Large intestine (tissue), 3 donors: ENCODE measurements around the gene DDX43. TPM values are rescaled to one million over a fixed set of nuclear protein-coding genes. Genes with fewer than 3 reads are reported as not detected.
"Not testable (repeated sequence)": the region's sequence is repeated elsewhere in the genome, so short reads cannot be mapped to it uniquely, and the experiment has no call there.

ENCODE experiments used
- DNase-seq, 2 donors: peaks; one replicate each; pipeline versions ENCODE4 v3.0.0 to v3.0.0-alpha.2; 2013
- H3K27ac ChIP-seq: one replicate; pipeline ENCODE4 v1.5.1; 2013; ENCODE audit warnings: low read length
- H3K27me3 ChIP-seq: 2 replicates; pipeline ENCODE4 v1.6.1; 2013; ENCODE audit warnings: low read length; ENCODE audit not compliant: control insufficient read depth, insufficient read depth
- H3K36me3 ChIP-seq: 2 replicates; pipeline ENCODE4 v1.6.1; 2013; ENCODE audit warnings: low read length; ENCODE audit not compliant: control insufficient read depth, insufficient read depth
- H3K4me1 ChIP-seq: one replicate; pipeline ENCODE4 v1.6.1; 2013; ENCODE audit warnings: low read length; ENCODE audit not compliant: control insufficient read depth, insufficient read depth
- H3K4me3 ChIP-seq: one replicate; pipeline ENCODE4 v1.5.1; 2013; ENCODE audit warnings: low read length
- H3K9me3 ChIP-seq: one replicate; pipeline ENCODE4 v1.6.1; 2013; ENCODE audit warnings: mild to moderate bottlenecking, low read depth, low read length, moderate library complexity; ENCODE audit not compliant: control insufficient read depth
- WGBS: methylation state at CpG from one replicate; pipeline ENCODE4 v1.1.5; 2013; ENCODE audit warnings: low lambda C conversion rate; ENCODE audit not compliant: insufficient coverage; 5-methylcytosine and 5-hydroxymethylcytosine counted together
- polyA plus RNA-seq: library from polyadenylated mRNA; unstranded; fragments of 120-200 nt; gene quantifications from one replicate; pipeline ENCODE4 v1.2.1, GENCODE V29; 2013

DDX43 gene
- polyA plus RNA-seq, 1 donor: 0.63 TPM

GRCh38 chr6:73388800-73389512, 5.7 kb upstream of the DDX43 start:
- peak; percentile 4 to 60 for DNase-seq
- Histone ChIP-seq H3K4me1 (no peaks in the 10 kb centered on the region), H3K36me3 (no peaks in the 10 kb centered on the region), H3K9me3 (no peaks in the 10 kb centered on the region), H3K27me3 (no peaks in the 10 kb centered on the region), H3K27ac (no peak overlapping the region), H3K4me3 (peak overlapping the region; percentile 48)
- no CpG with 5 or more reads among the region's 38 CpGs for WGBS

- Histone ChIP-seq H3K36me3 (no peaks in the 10 kb centered on the region), H3K9me3 (peaks cover 3% of the 10 kb centered on the region), H3K27me3 (no peaks in the 10 kb centered on the region), H3K4me1 (no peaks in the 10 kb centered on the region), H3K27ac (no peak overlapping the region), H3K4me3 (no peak overlapping the region)
- DNase-seq: no peak
- 83% methylated on average over 3 of the region's 10 CpGs for WGBS
Measured at GRCh38 chr6:73389854-73390253, 4.8 kb upstream of the DDX43 start.

GRCh38 chr6:73391675-73392074, 3.0 kb upstream of the DDX43 start:
- WGBS: no CpG with 5 or more reads among the region's 2 CpGs
- H3K4me3 ChIP-seq: no peak overlapping the region
- DNase-seq: no peak
- H3K27ac ChIP-seq: no peak overlapping the region
- no peaks in the 10 kb centered on the region for H3K36me3 ChIP-seq
- no peaks in the 10 kb centered on the region for H3K27me3 ChIP-seq
- no peaks in the 10 kb centered on the region for H3K4me1 ChIP-seq
- H3K9me3 ChIP-seq: peaks cover 5% of the 10 kb centered on the region

GRCh38 chr6:73392188-73392587, 2.4 kb upstream of the DDX43 start:
- not testable (repeated sequence) for H3K27me3 ChIP-seq, H3K4me1 ChIP-seq, H3K4me3 ChIP-seq, H3K36me3 ChIP-seq, DNase-seq, H3K27ac ChIP-seq, H3K9me3 ChIP-seq
- 76% methylated on average over 2 of the region's 4 CpGs for WGBS

GRCh38 chr6:73393278-73393677, 1.4 kb upstream of the DDX43 start:
- Histone ChIP-seq H3K36me3 (no peaks in the 10 kb centered on the region), H3K4me3 (no peak overlapping the region), H3K27ac (no peak overlapping the region), H3K9me3 (peaks cover 5% of the 10 kb centered on the region), H3K27me3 (no peaks in the 10 kb centered on the region), H3K4me1 (no peaks in the 10 kb centered on the region)
- DNase-seq: no peak
- WGBS: 100% methylated on average over 1 of the region's 3 CpGs

- no peak for DNase-seq
- no peak overlapping the region for H3K4me3 ChIP-seq
- 93% methylated on average over 3 of the region's 10 CpGs for WGBS
Measured at GRCh38 chr6:73395875-73396274, 1.2 kb downstream of the DDX43 start.

GRCh38 chr6:73400656-73401055, 6.0 kb downstream of the DDX43 start:
- Histone ChIP-seq H3K36me3 (no peaks in the 10 kb centered on the region), H3K27ac (no peak overlapping the region), H3K9me3 (no peaks in the 10 kb centered on the region), H3K27me3 (no peaks in the 10 kb centered on the region), H3K4me3 (no peak overlapping the region), H3K4me1 (no peaks in the 10 kb centered on the region)
- DNase-seq: no peak

More at GRCh38 chr6:73395875-73396274, 1.2 kb downstream of the DDX43 start:
- H3K4me1 ChIP-seq: no peaks in the 10 kb centered on the region
- H3K27me3 ChIP-seq: no peaks in the 10 kb centered on the region
- H3K27ac ChIP-seq: no peak overlapping the region
- peaks cover 5% of the 10 kb centered on the region for H3K9me3 ChIP-seq
- H3K36me3 ChIP-seq: no peaks in the 10 kb centered on the region

- peak in 1 of 2 donors; percentile 53 for DNase-seq
- Histone ChIP-seq H3K9me3 (no peaks in the 10 kb centered on the region), H3K36me3 (no peaks in the 10 kb centered on the region), H3K4me3 (no peak overlapping the region), H3K27me3 (no peaks in the 10 kb centered on the region), H3K27ac (no peak overlapping the region), H3K4me1 (peaks cover 2% of the 10 kb centered on the region)
- no CpG with 5 or more reads among the region's 1 CpG for WGBS
Measured at GRCh38 chr6:73409395-73409794, 14.8 kb downstream of the DDX43 start.

GRCh38 chr6:73413102-73413501, 18.5 kb downstream of the DDX43 start:
- H3K27me3 ChIP-seq: no peaks in the 10 kb centered on the region
- WGBS: no CpG with 5 or more reads among the region's 3 CpGs
- no peak for DNase-seq
- peaks cover 2% of the 10 kb centered on the region for H3K4me1 ChIP-seq
- no peaks in the 10 kb centered on the region for H3K36me3 ChIP-seq
- H3K4me3 ChIP-seq: no peak overlapping the region
- H3K27ac ChIP-seq: no peak overlapping the region
- H3K9me3 ChIP-seq: no peaks in the 10 kb centered on the region

- Histone ChIP-seq H3K27me3 (no peaks in the 10 kb centered on the region), H3K4me1 (no peaks in the 10 kb centered on the region), H3K36me3 (no peaks in the 10 kb centered on the region), H3K27ac (no peak overlapping the region), H3K9me3 (no peaks in the 10 kb centered on the region), H3K4me3 (no peak overlapping the region)
- WGBS: 60% methylated on average over 1 of the region's 11 CpGs
- DNase-seq: no peak
Measured at GRCh38 chr6:73418081-73418741, 23.6 kb downstream of the DDX43 start.

- 0% methylated on average over 1 of the region's 2 CpGs for WGBS
- no peaks in the 10 kb centered on the region for H3K27me3 ChIP-seq
- no peak for DNase-seq
- no peaks in the 10 kb centered on the region for H3K36me3 ChIP-seq
- H3K4me3 ChIP-seq: no peak overlapping the region
- H3K4me1 ChIP-seq: no peaks in the 10 kb centered on the region
- H3K27ac ChIP-seq: no peak overlapping the region
- no peaks in the 10 kb centered on the region for H3K9me3 ChIP-seq
Measured at GRCh38 chr6:73421534-73421933, 26.9 kb downstream of the DDX43 start.
